Body of pancreas (tissue), 4 donors: Measurements from ENCODE around the gene ARHGAP36.

ENCODE experiments used
- POLR2A ChIP-seq, 3 donors: fragments of 450-650 bp; IDR thresholded peaks; one replicate each; pipeline ENCODE4 v1.6.1; 2016; ENCODE audit warnings: antibody characterized with exemption in 3 of 3, mild to moderate bottlenecking in 2 of 3
- TF ChIP-seq, protein P1 (sequence below), 7 experiments: fragments of 450-650 bp in 4 of 7; fragments of 200-600 bp in 3 of 7; sonication (generic) in 3 of 7; IDR thresholded peaks; one replicate each; pipeline ENCODE4 v1.5.1; 2016 to 2019; ENCODE audit warnings: antibody characterized with exemption in 7 of 7

- TF ChIP-seq, protein P1, sequence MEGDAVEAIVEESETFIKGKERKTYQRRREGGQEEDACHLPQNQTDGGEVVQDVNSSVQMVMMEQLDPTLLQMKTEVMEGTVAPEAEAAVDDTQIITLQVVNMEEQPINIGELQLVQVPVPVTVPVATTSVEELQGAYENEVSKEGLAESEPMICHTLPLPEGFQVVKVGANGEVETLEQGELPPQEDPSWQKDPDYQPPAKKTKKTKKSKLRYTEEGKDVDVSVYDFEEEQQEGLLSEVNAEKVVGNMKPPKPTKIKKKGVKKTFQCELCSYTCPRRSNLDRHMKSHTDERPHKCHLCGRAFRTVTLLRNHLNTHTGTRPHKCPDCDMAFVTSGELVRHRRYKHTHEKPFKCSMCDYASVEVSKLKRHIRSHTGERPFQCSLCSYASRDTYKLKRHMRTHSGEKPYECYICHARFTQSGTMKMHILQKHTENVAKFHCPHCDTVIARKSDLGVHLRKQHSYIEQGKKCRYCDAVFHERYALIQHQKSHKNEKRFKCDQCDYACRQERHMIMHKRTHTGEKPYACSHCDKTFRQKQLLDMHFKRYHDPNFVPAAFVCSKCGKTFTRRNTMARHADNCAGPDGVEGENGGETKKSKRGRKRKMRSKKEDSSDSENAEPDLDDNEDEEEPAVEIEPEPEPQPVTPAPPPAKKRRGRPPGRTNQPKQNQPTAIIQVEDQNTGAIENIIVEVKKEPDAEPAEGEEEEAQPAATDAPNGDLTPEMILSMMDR (IDR thresholded peaks at IDR 0.05), result no peak
- TF ChIP-seq POLR2A (IDR thresholded peaks at IDR 0.05), result no peak
Observed at GRCh38 chrX:131083510-131084142, 25.5 kb downstream of the ARHGAP36 start.
